ENCODE data around the gene MBNL2.
"Not testable (repeated sequence)": the region's sequence is repeated elsewhere in the genome, so short reads cannot be mapped to it uniquely, and the experiment has no call there.

MBNL2 gene

DNA sequence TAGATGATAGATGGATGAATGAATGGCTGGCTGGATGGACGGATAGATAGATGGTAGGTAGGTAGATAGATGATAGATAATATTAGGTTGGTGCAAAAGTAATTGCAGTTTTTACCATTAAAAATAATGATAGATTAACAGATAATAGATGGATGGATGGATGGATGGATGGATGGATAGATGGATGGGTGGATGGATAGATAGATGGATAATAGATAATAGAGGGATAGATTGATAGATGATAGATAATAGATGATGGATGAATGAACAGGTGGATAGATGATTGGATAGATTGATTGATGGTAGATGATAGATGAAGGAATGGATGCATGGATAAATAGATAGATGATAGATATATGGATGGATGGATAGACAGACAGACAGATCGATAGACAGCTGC, 124.0 kb downstream of the MBNL2 start:
- Mint-ChIP-seq H3K9me3 (no peaks in the 10 kb centered on the region), H3K4me3 (no peak overlapping the region), H3K27me3 (no peaks in the 10 kb centered on the region), H3K4me1 (ENCODE audit: low read depth) (peaks cover 7% of the 10 kb centered on the region), H3K27ac (no peak overlapping the region), H3K36me3 (ENCODE audit: low read depth) (peaks cover 53% of the 10 kb centered on the region)
- DNase-seq = no peak

DNA sequence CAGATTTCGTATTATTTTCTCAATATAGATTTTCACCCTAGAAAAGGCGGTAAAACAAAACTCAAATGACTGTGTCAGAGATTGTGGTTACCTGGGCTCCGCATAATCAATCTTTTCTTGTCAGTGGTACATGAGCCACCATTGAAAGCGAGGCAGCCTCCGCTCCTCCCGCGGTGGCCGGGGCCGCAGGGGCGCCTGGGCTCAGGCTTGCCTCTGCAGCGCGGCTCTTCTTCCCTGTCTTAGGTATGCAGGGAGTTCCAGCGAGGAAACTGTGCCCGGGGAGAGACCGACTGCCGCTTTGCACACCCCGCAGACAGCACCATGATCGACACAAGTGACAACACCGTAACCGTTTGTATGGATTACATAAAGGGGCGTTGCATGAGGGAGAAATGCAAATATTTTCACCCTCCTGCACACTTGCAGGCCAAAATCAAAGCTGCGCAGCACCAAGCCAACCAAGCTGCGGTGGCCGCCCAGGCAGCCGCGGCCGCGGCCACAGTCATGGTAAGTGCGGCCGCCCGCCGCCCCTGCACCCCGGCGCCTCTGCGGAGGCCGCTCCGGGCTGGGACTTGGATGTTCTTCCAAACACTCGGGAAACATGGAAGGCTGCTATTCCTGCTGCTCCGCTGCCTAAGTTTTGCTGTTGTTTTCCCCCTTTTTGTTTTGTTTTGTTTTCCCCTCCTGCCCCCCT, 124.6 kb downstream of the MBNL2 start:
- H3K27ac Mint-ChIP-seq = no peak overlapping the region
- H3K4me1 Mint-ChIP-seq (ENCODE audit: low read depth) = peaks cover 5% of the 10 kb centered on the region
- H3K36me3 Mint-ChIP-seq (ENCODE audit: low read depth) = peaks cover 55% of the 10 kb centered on the region
- no peaks in the 10 kb centered on the region for H3K27me3 Mint-ChIP-seq
- H3K9me3 Mint-ChIP-seq = no peaks in the 10 kb centered on the region
- H3K4me3 Mint-ChIP-seq = no peak overlapping the region
- DNase-seq = no peak

DNA sequence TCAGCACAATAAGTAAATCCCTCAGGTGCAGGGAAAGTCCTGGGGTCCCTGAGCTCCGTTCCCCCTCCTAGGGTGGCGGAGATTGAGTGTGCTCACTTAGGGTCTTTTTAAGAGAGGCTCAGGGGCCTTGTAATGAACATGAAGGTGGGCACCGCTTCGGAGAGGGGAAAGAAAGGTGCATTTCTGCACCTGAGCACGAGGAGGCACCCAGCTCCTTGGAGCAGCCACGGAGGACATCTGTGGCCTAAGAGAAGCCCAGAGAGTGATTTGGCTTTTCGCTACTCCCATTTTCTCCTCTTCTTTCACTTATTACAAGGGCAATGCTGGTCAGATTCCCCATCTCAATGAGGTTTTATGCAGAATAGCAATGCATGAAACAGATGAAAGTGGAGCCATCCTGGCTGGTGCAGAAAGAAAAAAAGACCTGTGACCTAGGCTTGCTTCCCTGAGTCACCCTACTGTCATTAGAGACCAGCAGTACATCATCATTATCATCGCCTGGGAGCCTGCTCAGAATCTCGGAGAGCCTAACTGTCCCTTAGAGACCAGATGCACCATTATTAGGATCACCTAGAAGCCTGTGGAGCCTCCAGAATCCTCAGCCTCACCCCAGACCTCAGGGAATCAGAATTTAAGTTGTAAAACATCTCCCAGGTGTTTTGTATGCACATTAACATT, 125.3 kb downstream of the MBNL2 start:
- DNase-seq = no peak
- Mint-ChIP-seq H3K27ac (no peak overlapping the region), H3K9me3 (no peaks in the 10 kb centered on the region), H3K36me3 (ENCODE audit: low read depth) (peaks cover 59% of the 10 kb centered on the region), H3K4me1 (ENCODE audit: low read depth) (peaks cover 5% of the 10 kb centered on the region), H3K27me3 (no peaks in the 10 kb centered on the region), H3K4me3 (no peak overlapping the region)

DNA sequence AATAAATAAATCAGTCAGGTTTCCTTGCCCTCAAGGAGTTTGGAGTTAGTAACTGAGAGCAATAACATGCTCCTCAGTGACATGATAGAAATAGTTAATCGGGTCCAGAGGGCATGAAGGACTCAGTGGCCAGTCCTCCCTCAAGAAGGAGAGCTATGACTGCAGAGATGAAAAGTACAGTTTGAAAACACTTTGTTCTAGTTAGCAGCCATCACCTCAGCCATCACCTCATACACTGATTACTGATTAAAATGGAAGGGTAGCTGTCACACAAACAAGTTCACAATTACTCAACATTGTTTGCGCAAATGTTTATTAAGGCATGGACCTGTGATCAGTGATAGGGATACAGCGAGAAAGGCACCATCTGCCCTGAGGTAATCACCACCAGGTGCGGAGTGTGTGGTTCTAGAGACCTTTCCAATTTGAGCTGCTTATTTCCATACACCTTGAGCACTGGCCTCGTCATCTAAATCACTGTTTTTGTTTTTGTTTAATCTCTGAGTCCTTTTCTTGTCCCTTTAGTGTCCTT, 126.5 kb downstream of the MBNL2 start:
- Mint-ChIP-seq H3K36me3 (ENCODE audit: low read depth) (peaks cover 51% of the 10 kb centered on the region), H3K4me3 (no peak overlapping the region), H3K27ac (peak overlapping the region; percentile 41), H3K9me3 (no peaks in the 10 kb centered on the region), H3K4me1 (ENCODE audit: low read depth) (no peaks in the 10 kb centered on the region), H3K27me3 (no peaks in the 10 kb centered on the region)
- DNase-seq = no peak

DNA sequence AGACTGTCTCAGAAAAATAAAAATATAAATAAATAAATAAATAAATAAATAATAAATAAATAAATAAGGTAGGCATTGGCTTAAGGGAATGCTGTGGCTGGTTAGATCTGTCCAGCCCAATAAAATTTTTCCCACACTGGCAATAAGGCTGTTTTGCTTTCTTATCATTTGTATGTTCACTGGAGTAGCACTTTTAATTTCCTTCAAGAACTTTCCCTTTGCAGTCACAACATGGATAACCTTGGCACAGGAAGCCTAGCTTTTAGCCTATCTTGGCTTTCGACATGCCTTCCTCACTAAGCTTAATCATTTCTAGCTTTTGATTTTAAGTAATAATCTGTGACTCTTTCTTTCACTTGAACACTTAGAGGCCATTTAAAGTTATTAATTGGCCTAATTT, 129.9 kb downstream of the MBNL2 start:
- not testable (repeated sequence) for DNase-seq; H3K27me3 Mint-ChIP-seq; H3K27ac Mint-ChIP-seq; H3K9me3 Mint-ChIP-seq; H3K4me1 Mint-ChIP-seq (ENCODE audit: low read depth); H3K4me3 Mint-ChIP-seq
- peaks cover 60% of the 10 kb centered on the region for H3K36me3 Mint-ChIP-seq (ENCODE audit: low read depth)

DNA sequence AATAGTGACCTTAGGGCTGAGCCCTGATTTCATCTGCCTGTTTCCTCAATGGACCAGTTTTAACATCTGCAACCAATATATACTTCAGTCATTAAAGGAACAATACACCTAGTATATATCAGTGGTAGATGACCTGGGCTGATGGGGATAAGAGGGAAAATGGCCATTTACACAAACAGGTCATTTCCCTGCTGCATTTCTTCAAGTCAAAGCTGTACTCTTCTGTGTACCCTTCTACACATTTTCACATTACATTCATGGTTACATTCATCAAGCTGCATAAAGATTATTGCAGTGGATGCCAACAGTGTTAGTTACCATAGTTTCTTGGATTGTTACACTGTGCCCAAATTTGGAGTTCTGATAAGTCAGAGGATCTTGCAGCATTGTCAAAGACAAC, 130.7 kb downstream of the MBNL2 start:
- no peaks in the 10 kb centered on the region for H3K4me1 Mint-ChIP-seq (ENCODE audit: low read depth)
- H3K27ac Mint-ChIP-seq = no peak overlapping the region
- H3K36me3 Mint-ChIP-seq (ENCODE audit: low read depth) = peaks cover 53% of the 10 kb centered on the region
- no peak overlapping the region for H3K4me3 Mint-ChIP-seq
- no peaks in the 10 kb centered on the region for H3K27me3 Mint-ChIP-seq
- DNase-seq = no peak
- H3K9me3 Mint-ChIP-seq = no peaks in the 10 kb centered on the region

DNA sequence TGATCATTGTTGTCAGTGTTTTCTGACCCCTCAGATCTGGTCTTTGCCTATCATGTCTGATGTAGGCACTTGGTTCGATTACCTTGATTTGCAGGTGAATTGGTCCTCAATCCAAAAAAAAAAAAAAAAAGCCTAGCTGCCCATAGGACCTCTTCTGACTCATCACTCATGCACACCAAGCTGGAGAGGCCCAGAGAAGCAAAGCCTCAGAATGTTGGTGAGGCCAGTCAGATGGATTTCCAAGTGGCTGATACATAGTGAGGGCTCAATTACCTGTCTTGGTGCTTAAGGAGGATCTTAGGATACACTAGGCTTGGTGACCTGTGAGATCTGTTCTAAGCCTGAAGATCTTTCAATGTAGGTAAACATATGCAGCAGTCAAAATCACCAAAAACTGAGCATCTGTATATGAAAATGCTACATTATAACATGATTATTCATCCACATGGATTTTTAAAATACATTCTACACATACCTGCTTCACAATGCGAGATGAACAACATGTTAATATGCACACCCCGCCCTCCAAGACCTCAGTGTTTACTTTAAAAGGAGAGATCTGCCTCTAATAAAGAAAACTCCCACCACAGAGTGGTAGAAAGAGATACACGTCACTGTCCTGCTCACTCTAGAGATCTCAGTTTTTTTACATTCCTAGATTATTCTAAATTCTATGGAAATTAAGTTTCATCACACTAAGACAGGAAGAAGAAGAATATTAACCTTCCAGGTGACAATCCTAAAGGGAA, 132.0 kb downstream of the MBNL2 start:
- H3K9me3 Mint-ChIP-seq = no peaks in the 10 kb centered on the region
- no peaks in the 10 kb centered on the region for H3K27me3 Mint-ChIP-seq
- no peak for DNase-seq
- H3K27ac Mint-ChIP-seq = no peak overlapping the region
- no peak overlapping the region for H3K4me3 Mint-ChIP-seq
- H3K36me3 Mint-ChIP-seq (ENCODE audit: low read depth) = peaks cover 52% of the 10 kb centered on the region
- no peaks in the 10 kb centered on the region for H3K4me1 Mint-ChIP-seq (ENCODE audit: low read depth)

DNA sequence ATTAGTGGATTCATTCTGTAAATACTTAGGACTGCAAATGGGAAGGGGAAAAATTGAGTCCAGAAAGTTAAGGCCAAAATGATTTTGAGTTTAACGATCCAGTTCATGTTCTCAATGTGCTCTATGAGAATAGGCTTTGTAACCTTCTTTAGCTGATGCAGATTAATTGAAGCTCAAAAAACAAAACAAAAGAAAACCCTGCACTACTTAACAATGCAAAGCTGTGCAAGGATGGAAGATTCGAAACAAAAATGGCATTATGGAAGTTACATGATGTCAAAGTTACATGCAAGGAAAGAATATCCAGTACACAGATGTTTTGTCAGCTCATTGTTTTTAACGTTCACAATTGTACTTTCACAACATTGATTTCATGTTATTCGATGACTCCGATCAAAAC, 132.7 kb downstream of the MBNL2 start:
- peaks cover 46% of the 10 kb centered on the region for H3K36me3 Mint-ChIP-seq (ENCODE audit: low read depth)
- DNase-seq = no peak

DNA sequence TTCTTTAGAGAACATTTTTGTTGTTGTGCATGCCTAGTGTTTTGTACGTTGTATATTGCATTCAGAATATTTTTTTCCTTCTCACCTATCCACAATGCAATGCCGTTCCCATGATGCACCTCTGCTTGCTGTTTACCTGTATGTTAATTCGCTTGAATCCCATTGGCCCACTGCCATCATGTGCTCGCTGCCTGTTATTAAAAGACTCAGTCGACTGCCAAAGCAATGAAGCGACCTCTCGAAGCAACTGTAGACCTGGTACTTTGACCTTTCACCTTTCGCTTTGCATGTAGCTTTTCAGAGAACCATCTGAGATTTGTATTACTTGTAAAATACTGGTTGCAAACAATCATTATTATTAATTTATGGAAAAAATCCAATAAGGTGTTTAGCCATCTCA, 134.5 kb downstream of the MBNL2 start:
- no peak overlapping the region for H3K4me3 Mint-ChIP-seq
- no peaks in the 10 kb centered on the region for H3K27me3 Mint-ChIP-seq
- H3K9me3 Mint-ChIP-seq = no peaks in the 10 kb centered on the region
- H3K4me1 Mint-ChIP-seq (ENCODE audit: low read depth) = peaks cover 2% of the 10 kb centered on the region
- no peak for DNase-seq
- peaks cover 41% of the 10 kb centered on the region for H3K36me3 Mint-ChIP-seq (ENCODE audit: low read depth)
- no peak overlapping the region for H3K27ac Mint-ChIP-seq

More for the DNA sequence above, 132.7 kb downstream of the MBNL2 start:
- Mint-ChIP-seq H3K9me3 (no peaks in the 10 kb centered on the region), H3K27me3 (no peaks in the 10 kb centered on the region), H3K27ac (no peak overlapping the region), H3K4me1 (ENCODE audit: low read depth) (peaks cover 2% of the 10 kb centered on the region), H3K4me3 (no peak overlapping the region)

DNA sequence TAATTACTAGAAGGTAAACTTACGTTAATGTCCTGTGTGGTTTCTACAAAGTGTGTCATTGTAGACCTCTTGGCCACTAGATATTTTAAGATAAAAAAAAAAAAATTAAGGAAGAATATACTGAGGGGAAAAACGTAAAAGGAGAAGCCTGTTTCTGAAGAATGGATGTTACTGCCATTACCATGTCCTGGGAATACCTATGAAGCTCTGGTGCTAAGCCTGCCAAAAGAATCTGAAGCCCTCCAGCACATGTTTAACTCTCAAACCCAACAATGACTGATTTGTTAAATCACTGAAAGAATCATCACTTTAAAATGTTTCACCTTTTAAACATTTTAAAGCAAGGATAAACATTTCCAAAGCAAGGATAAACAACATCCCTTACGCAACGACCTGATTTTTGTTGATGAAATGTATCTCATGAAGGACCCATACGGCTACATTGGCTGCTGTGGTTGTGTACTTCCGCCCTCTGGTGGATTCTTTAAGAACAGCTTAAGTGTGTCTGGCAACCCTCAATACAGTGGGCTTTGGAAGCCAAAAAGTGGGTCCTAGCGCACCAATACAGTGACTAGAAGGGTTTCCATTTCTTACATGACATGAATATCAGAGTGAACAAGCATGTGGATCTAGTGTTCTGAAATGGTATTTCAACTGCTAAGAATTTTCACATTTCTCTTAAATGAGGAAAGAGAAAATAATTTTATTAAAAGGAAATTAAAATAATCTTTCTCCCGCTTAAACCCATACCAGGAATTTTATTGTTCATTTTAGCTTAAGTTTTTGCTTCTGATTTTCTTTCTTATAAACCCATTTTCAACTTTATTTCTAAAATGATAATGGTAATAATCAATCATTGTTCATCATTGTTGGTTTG, 137.3 kb downstream of the MBNL2 start:
- Mint-ChIP-seq H3K9me3 (no peaks in the 10 kb centered on the region), H3K4me1 (ENCODE audit: low read depth) (peaks cover 2% of the 10 kb centered on the region), H3K36me3 (ENCODE audit: low read depth) (peaks cover 41% of the 10 kb centered on the region), H3K27ac (no peak overlapping the region), H3K4me3 (no peak overlapping the region), H3K27me3 (no peaks in the 10 kb centered on the region)
- peak; percentile 33 for DNase-seq

DNA sequence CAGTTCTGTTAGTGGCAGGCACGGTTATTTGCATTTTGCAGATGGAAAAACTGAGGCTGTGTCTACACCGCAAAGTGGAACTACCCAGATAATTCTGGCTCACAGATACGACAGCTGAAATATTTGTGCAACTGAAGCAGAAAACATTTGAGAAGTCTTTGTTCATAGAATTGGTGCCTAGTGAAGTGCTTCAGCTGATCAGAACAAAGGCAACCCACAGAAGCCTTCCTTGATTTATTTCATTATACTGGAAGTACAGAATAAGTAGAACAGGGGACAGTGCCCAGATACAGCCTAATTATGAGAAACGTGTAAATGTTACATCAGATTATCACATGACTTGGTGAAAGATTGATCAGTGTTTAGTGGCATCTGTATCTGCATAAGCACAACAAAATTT, 138.5 kb downstream of the MBNL2 start:
- no peak for DNase-seq
- H3K4me1 Mint-ChIP-seq (ENCODE audit: low read depth) = peaks cover 7% of the 10 kb centered on the region
- no peaks in the 10 kb centered on the region for H3K27me3 Mint-ChIP-seq
- H3K27ac Mint-ChIP-seq = no peak overlapping the region
- peaks cover 46% of the 10 kb centered on the region for H3K36me3 Mint-ChIP-seq (ENCODE audit: low read depth)
- no peak overlapping the region for H3K4me3 Mint-ChIP-seq
- H3K9me3 Mint-ChIP-seq = no peaks in the 10 kb centered on the region

DNA sequence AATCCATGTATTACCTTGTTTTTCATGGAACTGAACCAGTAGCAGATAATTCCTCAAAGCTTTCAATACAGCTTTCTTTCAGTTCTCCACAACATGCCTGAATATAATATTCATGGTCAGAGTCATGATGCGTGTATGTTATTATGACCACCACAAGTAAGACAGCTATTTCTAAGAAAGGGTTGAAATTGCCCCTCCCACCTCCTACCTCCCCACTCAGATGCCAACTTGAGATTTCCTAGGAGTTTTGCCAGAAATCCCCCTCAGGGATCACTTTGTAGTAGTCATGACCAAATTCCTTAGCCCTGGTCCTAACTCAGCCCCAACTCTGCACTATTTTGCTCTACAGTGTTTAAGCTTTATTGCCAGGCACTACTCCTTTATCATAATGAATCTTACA, 141.9 kb downstream of the MBNL2 start:
- no peak overlapping the region for H3K27ac Mint-ChIP-seq
- H3K9me3 Mint-ChIP-seq = no peaks in the 10 kb centered on the region
- no peak overlapping the region for H3K4me3 Mint-ChIP-seq
- DNase-seq = no peak
- H3K4me1 Mint-ChIP-seq (ENCODE audit: low read depth) = peaks cover 25% of the 10 kb centered on the region
- H3K36me3 Mint-ChIP-seq (ENCODE audit: low read depth) = peaks cover 44% of the 10 kb centered on the region
- no peaks in the 10 kb centered on the region for H3K27me3 Mint-ChIP-seq

DNA sequence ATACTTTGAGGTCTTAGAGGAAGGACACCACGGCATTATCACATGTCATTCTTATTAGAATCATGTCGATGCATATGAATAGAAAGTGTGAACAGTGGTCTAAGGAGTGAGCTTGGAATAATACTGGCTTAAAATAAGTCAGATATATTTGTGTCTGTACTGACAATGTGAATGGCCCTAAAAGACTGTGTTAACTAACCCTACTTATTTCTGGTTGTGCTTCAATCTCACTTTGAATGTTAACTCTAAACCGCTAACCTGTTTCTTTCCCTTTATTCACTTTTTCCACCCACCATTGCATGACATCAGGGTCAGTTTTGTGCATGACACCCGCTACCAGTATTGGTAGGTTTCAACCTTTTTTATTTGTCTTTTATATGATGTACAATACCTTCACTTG, 142.7 kb downstream of the MBNL2 start:
- no peak overlapping the region for H3K4me3 Mint-ChIP-seq
- peaks cover 30% of the 10 kb centered on the region for H3K4me1 Mint-ChIP-seq (ENCODE audit: low read depth)
- peaks cover 44% of the 10 kb centered on the region for H3K36me3 Mint-ChIP-seq (ENCODE audit: low read depth)
- H3K27me3 Mint-ChIP-seq = no peaks in the 10 kb centered on the region
- no peak overlapping the region for H3K27ac Mint-ChIP-seq
- H3K9me3 Mint-ChIP-seq = no peaks in the 10 kb centered on the region
- DNase-seq = no peak

DNA sequence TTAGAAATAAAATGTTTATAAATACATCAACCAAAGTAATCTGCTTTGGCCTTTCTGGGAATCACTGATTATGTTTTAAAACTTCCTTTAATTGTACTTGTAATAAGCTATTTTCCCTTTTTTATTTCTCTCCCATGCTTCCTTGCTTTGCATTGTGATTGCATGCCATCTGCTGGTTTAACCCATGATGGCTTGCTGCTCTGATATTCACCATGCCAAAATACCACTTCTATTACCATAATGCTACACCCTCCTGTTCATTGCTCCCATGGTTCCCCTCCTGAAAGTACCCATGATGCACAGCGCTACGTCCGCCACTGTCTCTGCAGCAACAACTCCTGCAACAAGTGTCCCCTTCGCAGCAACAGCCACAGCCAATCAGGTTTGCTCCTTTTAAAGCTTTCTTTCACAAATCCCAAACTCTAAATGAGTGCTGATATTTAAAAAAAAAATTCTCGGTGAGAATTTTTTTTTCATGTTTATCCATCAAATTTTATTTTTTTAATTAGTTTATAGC, 144.1 kb downstream of the MBNL2 start:
- no peaks in the 10 kb centered on the region for H3K9me3 Mint-ChIP-seq
- H3K27me3 Mint-ChIP-seq = no peaks in the 10 kb centered on the region
- peak overlapping the region; percentile 44 for H3K27ac Mint-ChIP-seq
- H3K4me1 Mint-ChIP-seq (ENCODE audit: low read depth) = peaks cover 30% of the 10 kb centered on the region
- H3K4me3 Mint-ChIP-seq = no peak overlapping the region
- no peak for DNase-seq
- H3K36me3 Mint-ChIP-seq (ENCODE audit: low read depth) = peaks cover 37% of the 10 kb centered on the region
